Measurements from ENCODE around the gene AUH.
"Not testable (repeated sequence)": the region's sequence is repeated elsewhere in the genome, so short reads cannot be mapped to it uniquely, and the experiment has no call there.

Gene AUH

DNA sequence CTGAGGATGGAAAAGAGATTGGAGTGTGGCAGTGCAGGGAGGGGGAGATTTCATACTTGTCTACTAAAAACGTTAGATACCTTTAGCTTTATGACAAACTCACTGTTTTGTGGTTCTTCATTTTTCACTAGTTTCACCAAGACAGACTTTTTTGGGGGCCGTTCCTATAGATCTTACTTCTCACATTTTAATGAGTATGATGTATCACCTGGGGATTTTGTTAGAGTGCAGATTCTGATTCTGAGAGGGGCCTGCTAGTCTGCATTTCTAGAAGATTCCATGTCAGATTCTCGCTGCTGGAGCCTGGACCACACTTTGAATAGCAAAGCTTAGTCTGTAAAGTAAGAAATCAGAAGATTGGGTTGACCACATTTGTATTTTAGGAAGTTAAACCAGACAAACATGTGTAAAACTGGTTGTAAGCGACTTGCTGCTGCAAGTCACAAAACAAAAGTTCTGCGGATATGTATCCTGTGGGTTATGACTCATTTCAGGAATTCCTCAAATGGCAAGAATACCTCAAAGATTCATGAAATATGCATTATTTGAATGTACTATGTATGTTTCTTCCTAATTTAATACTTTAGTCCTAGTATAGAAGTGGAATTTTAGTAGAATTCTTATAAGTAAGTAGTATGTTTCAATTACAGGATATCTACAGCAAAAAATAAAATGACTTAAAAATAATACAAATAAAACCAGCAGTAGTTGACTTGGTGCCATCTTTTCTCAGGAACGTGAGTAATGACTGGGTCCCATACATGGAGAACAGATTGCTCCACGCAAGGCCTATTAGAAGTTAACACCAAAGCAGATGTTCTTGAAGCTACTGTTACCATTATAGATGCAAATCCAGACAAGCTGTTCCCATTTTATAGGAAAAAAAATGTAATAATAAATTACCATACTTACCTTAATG lies 34.1 kb upstream of the AUH start:
- no peak overlapping the region for H3K4me3 ChIP-seq (ENCODE audit: low read length in 2 of 2)
- no peak overlapping the region for H3K27ac ChIP-seq (ENCODE audit: low read depth in 2 of 2, low read length in 2 of 2)
- H3K27me3 ChIP-seq (ENCODE audit: control insufficient read depth in 2 of 2, insufficient read depth in 2 of 2, low read length in 2 of 2): no peaks in the 10 kb centered on the region

DNA sequence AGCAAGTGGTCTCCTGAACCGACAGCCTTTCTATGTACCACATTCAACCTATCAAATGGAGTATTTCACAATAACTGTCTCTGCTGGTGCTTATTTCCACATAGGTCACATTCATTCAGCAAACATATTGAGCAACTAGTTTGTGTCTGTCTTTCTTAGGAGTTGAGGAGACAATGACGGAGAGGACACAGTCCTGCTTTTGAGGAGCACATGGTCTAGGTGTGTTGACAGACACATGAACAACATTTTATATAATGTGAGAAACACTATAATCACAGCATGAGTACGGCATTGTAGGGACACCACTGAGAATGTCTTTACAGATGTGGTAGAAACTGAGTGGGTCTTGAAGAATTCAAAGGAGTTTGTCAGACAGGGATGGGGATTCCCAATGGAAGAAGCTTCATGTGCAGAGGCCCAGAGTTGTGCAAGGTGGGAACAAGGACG lies 33.4 kb upstream of the AUH start:
- H3K9ac ChIP-seq (ENCODE audit: low read depth in 1 of 2, low read length in 2 of 2): no peak overlapping the region
- H3K27ac ChIP-seq (ENCODE audit: low read depth in 2 of 2, low read length in 2 of 2): no peak overlapping the region

More for the DNA sequence above, 34.1 kb upstream of the AUH start:
- Histone ChIP-seq H3K4me1 (ENCODE audit: control insufficient read depth in 2 of 2, insufficient read depth in 2 of 2, low read length in 2 of 2) (no peaks in the 10 kb centered on the region), H3K36me3 (ENCODE audit: control insufficient read depth in 2 of 2, insufficient read depth in 2 of 2, low read length in 2 of 2) (no peaks in the 10 kb centered on the region), H3K9me3 (ENCODE audit: control insufficient read depth in 2 of 2, low read length in 2 of 2) (no peaks in the 10 kb centered on the region), H3K9ac (ENCODE audit: low read depth in 1 of 2, low read length in 2 of 2) (no peak overlapping the region)

DNA sequence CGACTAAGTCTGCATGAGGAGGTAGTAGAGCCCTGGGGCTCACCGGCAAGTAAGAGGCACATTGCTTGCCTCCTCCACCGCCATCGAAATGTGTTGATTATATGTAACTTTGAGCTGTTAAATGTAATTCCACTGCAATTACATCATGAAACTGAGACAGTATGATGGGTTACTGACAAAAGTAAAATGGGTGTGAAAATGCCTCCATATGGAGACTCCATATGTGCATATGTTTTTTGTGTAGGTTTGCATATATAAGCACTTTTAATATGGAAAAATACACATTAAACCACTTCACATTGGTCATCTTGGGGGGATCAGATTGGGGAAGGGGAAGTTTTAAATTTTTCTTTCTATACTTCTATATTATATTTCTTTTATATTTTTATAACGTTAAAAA lies 32.1 kb upstream of the AUH start:
- H3K9me3 ChIP-seq (ENCODE audit: control insufficient read depth in 2 of 2, low read length in 2 of 2): no peaks in the 10 kb centered on the region
- H3K27me3 ChIP-seq (ENCODE audit: control insufficient read depth in 2 of 2, insufficient read depth in 2 of 2, low read length in 2 of 2): no peaks in the 10 kb centered on the region
- no peak overlapping the region for H3K9ac ChIP-seq (ENCODE audit: low read depth in 1 of 2, low read length in 2 of 2)
- no peaks in the 10 kb centered on the region for H3K4me1 ChIP-seq (ENCODE audit: control insufficient read depth in 2 of 2, insufficient read depth in 2 of 2, low read length in 2 of 2)
- no peak overlapping the region for H3K27ac ChIP-seq (ENCODE audit: low read depth in 2 of 2, low read length in 2 of 2)
- H3K36me3 ChIP-seq (ENCODE audit: control insufficient read depth in 2 of 2, insufficient read depth in 2 of 2, low read length in 2 of 2): no peaks in the 10 kb centered on the region
- no peak overlapping the region for H3K4me3 ChIP-seq (ENCODE audit: low read length in 2 of 2)

More for the DNA sequence above, 33.4 kb upstream of the AUH start:
- Histone ChIP-seq H3K36me3 (ENCODE audit: control insufficient read depth in 2 of 2, insufficient read depth in 2 of 2, low read length in 2 of 2) (no peaks in the 10 kb centered on the region), H3K4me3 (ENCODE audit: low read length in 2 of 2) (no peak overlapping the region), H3K4me1 (ENCODE audit: control insufficient read depth in 2 of 2, insufficient read depth in 2 of 2, low read length in 2 of 2) (no peaks in the 10 kb centered on the region), H3K27me3 (ENCODE audit: control insufficient read depth in 2 of 2, insufficient read depth in 2 of 2, low read length in 2 of 2) (no peaks in the 10 kb centered on the region), H3K9me3 (ENCODE audit: control insufficient read depth in 2 of 2, low read length in 2 of 2) (no peaks in the 10 kb centered on the region)

DNA sequence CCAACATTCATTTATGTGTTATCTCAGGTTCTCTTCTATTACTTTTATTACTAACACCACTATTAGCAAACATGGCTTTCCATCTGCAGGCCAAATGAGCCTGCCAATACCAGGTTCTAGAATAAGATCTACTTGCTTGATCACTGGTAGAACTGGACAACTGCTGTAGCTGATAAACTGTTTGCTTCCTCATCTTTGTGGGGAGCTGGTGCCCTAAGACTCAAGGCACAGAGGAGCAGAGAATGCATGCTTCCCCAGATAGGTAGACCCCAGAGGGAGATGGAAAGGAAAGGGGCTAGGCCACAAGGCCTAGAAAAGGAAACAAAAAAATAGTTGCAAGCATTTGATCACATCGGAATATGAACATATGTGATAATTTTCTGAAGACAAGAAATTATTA lies 30.7 kb upstream of the AUH start:
- H3K36me3 ChIP-seq (ENCODE audit: control insufficient read depth in 2 of 2, insufficient read depth in 2 of 2, low read length in 2 of 2): no peaks in the 10 kb centered on the region
- H3K27ac ChIP-seq (ENCODE audit: low read depth in 2 of 2, low read length in 2 of 2): no peak overlapping the region
- H3K4me1 ChIP-seq (ENCODE audit: control insufficient read depth in 2 of 2, insufficient read depth in 2 of 2, low read length in 2 of 2): no peaks in the 10 kb centered on the region
- no peaks in the 10 kb centered on the region for H3K27me3 ChIP-seq (ENCODE audit: control insufficient read depth in 2 of 2, insufficient read depth in 2 of 2, low read length in 2 of 2)
- no peaks in the 10 kb centered on the region for H3K9me3 ChIP-seq (ENCODE audit: control insufficient read depth in 2 of 2, low read length in 2 of 2)
- no peak overlapping the region for H3K9ac ChIP-seq (ENCODE audit: low read depth in 1 of 2, low read length in 2 of 2)
- H3K4me3 ChIP-seq (ENCODE audit: low read length in 2 of 2): no peak overlapping the region

DNA sequence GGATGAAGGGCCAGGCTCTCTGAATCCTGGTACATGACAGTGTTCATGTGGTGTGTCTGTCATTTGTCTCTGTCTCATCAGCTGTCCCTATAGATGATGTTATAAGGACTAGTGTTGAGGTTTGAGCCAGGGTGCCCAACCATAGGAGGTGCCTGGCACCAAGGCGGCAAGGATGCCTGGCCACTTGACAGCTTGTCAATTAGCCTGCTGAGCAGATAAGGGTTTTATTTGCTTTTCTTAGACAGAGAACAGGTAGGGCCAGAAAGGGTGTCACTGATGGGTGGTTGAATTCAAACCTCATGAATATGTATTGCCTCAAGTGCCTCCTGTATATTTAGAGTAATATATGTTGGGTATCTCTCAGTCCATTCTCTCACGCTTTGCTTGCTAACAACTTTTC lies 30.1 kb upstream of the AUH start:
- no peak overlapping the region for H3K9ac ChIP-seq (ENCODE audit: low read depth in 1 of 2, low read length in 2 of 2)
- H3K4me3 ChIP-seq (ENCODE audit: low read length in 2 of 2): no peak overlapping the region
- no peaks in the 10 kb centered on the region for H3K9me3 ChIP-seq (ENCODE audit: control insufficient read depth in 2 of 2, low read length in 2 of 2)
- no peaks in the 10 kb centered on the region for H3K4me1 ChIP-seq (ENCODE audit: control insufficient read depth in 2 of 2, insufficient read depth in 2 of 2, low read length in 2 of 2)
- no peaks in the 10 kb centered on the region for H3K36me3 ChIP-seq (ENCODE audit: control insufficient read depth in 2 of 2, insufficient read depth in 2 of 2, low read length in 2 of 2)
- no peaks in the 10 kb centered on the region for H3K27me3 ChIP-seq (ENCODE audit: control insufficient read depth in 2 of 2, insufficient read depth in 2 of 2, low read length in 2 of 2)
- no peak overlapping the region for H3K27ac ChIP-seq (ENCODE audit: low read depth in 2 of 2, low read length in 2 of 2)

DNA sequence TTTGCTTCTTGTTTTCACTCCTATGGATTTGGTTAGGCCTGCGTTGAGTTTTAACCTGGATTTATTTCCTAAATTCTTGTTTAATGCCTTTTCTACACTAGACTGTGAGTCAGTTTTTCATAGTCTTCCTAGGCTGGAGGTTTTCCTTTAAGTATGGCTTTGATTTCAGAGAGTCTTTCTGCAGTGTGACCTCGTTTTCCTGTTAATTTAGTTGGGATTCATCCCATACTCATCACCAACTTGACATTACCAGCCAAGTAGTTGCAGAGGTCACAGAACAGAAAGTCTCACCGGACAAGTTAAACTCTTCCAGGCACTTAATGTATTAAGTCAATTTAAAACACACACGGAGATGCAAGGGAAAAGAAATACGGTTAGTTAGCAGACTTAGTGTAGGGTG lies 29.7 kb upstream of the AUH start:
- H3K9ac ChIP-seq (ENCODE audit: low read depth in 1 of 2, low read length in 2 of 2): no peak overlapping the region
- no peaks in the 10 kb centered on the region for H3K9me3 ChIP-seq (ENCODE audit: control insufficient read depth in 2 of 2, low read length in 2 of 2)
- no peaks in the 10 kb centered on the region for H3K27me3 ChIP-seq (ENCODE audit: control insufficient read depth in 2 of 2, insufficient read depth in 2 of 2, low read length in 2 of 2)
- no peak overlapping the region for H3K27ac ChIP-seq (ENCODE audit: low read depth in 2 of 2, low read length in 2 of 2)
- no peak overlapping the region for H3K4me3 ChIP-seq (ENCODE audit: low read length in 2 of 2)
- H3K36me3 ChIP-seq (ENCODE audit: control insufficient read depth in 2 of 2, insufficient read depth in 2 of 2, low read length in 2 of 2): no peaks in the 10 kb centered on the region
- H3K4me1 ChIP-seq (ENCODE audit: control insufficient read depth in 2 of 2, insufficient read depth in 2 of 2, low read length in 2 of 2): no peaks in the 10 kb centered on the region

DNA sequence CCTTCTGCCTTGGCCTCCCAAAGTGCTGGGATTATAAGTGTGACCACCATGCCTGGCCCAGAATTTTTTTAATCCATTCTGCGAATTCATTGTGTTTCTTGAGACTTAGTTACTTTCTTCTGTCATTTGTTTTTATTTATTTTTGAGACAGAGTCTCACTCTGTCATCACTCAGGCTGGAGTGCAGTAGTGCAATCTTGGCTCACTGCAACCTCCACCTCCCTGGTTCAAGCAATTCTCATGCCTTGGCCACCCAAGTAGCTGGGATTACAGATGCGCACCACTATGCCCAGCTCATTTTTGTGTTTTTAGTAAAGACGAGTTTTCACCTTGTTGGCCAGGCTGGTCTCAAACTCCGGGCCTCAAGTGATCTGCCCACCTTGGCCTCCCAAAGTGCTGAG lies 28.0 kb upstream of the AUH start:
- not testable (repeated sequence) for H3K27me3 ChIP-seq (ENCODE audit: control insufficient read depth in 2 of 2, insufficient read depth in 2 of 2, low read length in 2 of 2); H3K27ac ChIP-seq (ENCODE audit: low read depth in 2 of 2, low read length in 2 of 2); H3K4me1 ChIP-seq (ENCODE audit: control insufficient read depth in 2 of 2, insufficient read depth in 2 of 2, low read length in 2 of 2); H3K9ac ChIP-seq (ENCODE audit: low read depth in 1 of 2, low read length in 2 of 2); H3K36me3 ChIP-seq (ENCODE audit: control insufficient read depth in 2 of 2, insufficient read depth in 2 of 2, low read length in 2 of 2); H3K4me3 ChIP-seq (ENCODE audit: low read length in 2 of 2); H3K9me3 ChIP-seq (ENCODE audit: control insufficient read depth in 2 of 2, low read length in 2 of 2)

DNA sequence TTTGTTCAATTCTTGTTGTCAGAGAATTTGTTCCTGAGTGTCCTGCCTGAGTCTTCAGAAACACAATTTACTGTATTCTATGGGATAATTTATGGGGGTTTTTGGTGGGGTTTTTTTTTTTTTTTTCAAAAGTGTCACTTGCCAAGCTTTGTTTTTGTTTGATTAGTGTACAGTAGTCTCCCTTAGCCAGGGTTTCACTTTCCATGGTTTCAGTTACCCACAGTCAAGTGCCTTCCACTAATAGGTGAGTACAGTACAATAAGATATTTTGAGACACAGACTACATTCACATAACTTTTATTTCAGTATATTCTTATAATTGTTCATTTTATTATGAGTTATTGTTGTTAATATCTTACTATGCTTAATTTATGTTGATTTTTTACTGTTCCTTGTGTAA lies 25.0 kb upstream of the AUH start:
- Histone ChIP-seq H3K36me3 (ENCODE audit: control insufficient read depth in 2 of 2, insufficient read depth in 2 of 2, low read length in 2 of 2) (no peaks in the 10 kb centered on the region), H3K4me3 (ENCODE audit: low read length in 2 of 2) (no peak overlapping the region), H3K9ac (ENCODE audit: low read depth in 1 of 2, low read length in 2 of 2) (no peak overlapping the region)

DNA sequence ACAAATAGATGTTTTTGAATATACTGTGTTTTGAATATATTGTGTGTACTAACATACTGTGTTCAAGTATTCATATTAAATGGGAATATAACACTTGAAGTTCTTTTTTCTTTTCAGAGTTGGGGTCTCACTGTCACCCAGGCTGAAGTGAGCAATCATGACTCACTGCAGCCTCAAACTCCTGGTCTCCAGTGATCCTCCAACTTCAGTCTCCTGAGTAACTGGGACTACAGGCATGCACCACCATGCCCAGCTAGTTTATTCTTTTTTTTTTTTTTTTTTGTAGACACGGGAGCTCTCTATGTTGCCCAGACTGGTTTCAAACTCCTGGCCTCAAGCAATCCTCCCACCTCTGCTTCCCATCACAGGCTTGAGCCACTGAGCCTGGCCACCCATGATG lies 23.2 kb upstream of the AUH start:
- Histone ChIP-seq H3K36me3 (ENCODE audit: control insufficient read depth in 2 of 2, insufficient read depth in 2 of 2, low read length in 2 of 2) (no peaks in the 10 kb centered on the region), H3K27me3 (ENCODE audit: control insufficient read depth in 2 of 2, insufficient read depth in 2 of 2, low read length in 2 of 2) (no peaks in the 10 kb centered on the region), H3K4me1 (ENCODE audit: control insufficient read depth in 2 of 2, insufficient read depth in 2 of 2, low read length in 2 of 2) (no peaks in the 10 kb centered on the region), H3K9me3 (ENCODE audit: control insufficient read depth in 2 of 2, low read length in 2 of 2) (no peaks in the 10 kb centered on the region), H3K4me3 (ENCODE audit: low read length in 2 of 2) (no peak overlapping the region), H3K9ac (ENCODE audit: low read depth in 1 of 2, low read length in 2 of 2) (no peak overlapping the region), H3K27ac (ENCODE audit: low read depth in 2 of 2, low read length in 2 of 2) (no peak overlapping the region)

More for the DNA sequence above, 25.0 kb upstream of the AUH start:
- H3K4me1 ChIP-seq (ENCODE audit: control insufficient read depth in 2 of 2, insufficient read depth in 2 of 2, low read length in 2 of 2): no peaks in the 10 kb centered on the region
- H3K9me3 ChIP-seq (ENCODE audit: control insufficient read depth in 2 of 2, low read length in 2 of 2): no peaks in the 10 kb centered on the region
- no peaks in the 10 kb centered on the region for H3K27me3 ChIP-seq (ENCODE audit: control insufficient read depth in 2 of 2, insufficient read depth in 2 of 2, low read length in 2 of 2)
- no peak overlapping the region for H3K27ac ChIP-seq (ENCODE audit: low read depth in 2 of 2, low read length in 2 of 2)

DNA sequence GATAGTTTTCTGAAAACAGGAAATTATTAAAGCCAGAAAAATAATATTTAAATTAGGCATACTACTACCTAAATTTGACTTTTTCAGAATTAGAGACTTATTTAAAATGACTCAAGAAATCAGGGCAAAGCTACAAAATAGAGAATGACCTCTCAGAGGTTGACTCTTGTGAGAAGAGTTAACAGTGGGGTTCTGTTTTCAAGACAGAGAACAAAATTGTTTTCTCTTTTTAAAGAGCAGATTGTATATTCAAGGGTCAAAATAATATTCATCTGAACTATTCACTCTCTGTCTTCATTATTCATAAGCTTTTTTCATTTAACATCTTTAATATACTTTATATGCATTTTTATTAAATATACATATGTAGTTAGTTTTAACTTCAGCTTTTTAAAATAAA lies 21.9 kb upstream of the AUH start:
- H3K9me3 ChIP-seq (ENCODE audit: control insufficient read depth in 2 of 2, low read length in 2 of 2): no peaks in the 10 kb centered on the region
- no peak overlapping the region for H3K27ac ChIP-seq (ENCODE audit: low read depth in 2 of 2, low read length in 2 of 2)
- no peak overlapping the region for H3K9ac ChIP-seq (ENCODE audit: low read depth in 1 of 2, low read length in 2 of 2)
- no peaks in the 10 kb centered on the region for H3K4me1 ChIP-seq (ENCODE audit: control insufficient read depth in 2 of 2, insufficient read depth in 2 of 2, low read length in 2 of 2)
- no peaks in the 10 kb centered on the region for H3K27me3 ChIP-seq (ENCODE audit: control insufficient read depth in 2 of 2, insufficient read depth in 2 of 2, low read length in 2 of 2)
- H3K36me3 ChIP-seq (ENCODE audit: control insufficient read depth in 2 of 2, insufficient read depth in 2 of 2, low read length in 2 of 2): no peaks in the 10 kb centered on the region
- H3K4me3 ChIP-seq (ENCODE audit: low read length in 2 of 2): no peak overlapping the region
